OCI-LY1 (cell line): Measurements from ENCODE around the gene DSC2.

Source experiments
- CTCF ChIP-seq: fragments of 200-600 bp; sonication (generic), shearing (Covaris generic); IDR thresholded peaks from 2 replicates; pipeline ENCODE4 v1.5.1; 2017; ENCODE audit warnings: mild to moderate bottlenecking, antibody characterized with exemption, low read length, moderate library complexity, mixed read lengths
- EZH2 ChIP-seq: fragments of 200-600 bp; sonication (generic), shearing (Covaris generic); IDR thresholded peaks from 2 replicates; pipeline ENCODE4 v1.8.0; 2017; ENCODE audit warnings: borderline replicate concordance, mixed run types, mild to moderate bottlenecking, antibody characterized with exemption, low read length, moderate library complexity, mixed read lengths

GRCh38 chr18:31134988-31135529 is 32.8 kb upstream of the DSC2 start:
- no peak for TF ChIP-seq CTCF
- no peak for TF ChIP-seq EZH2
